LoVo (cell line): ENCODE data around the gene KNOP1.

Source experiments
- DNase-seq: peaks from one replicate; pipeline ENCODE4 v3.0.0-alpha.2; 2016; ENCODE audit warnings: low spot score

KNOP1 gene

DNA sequence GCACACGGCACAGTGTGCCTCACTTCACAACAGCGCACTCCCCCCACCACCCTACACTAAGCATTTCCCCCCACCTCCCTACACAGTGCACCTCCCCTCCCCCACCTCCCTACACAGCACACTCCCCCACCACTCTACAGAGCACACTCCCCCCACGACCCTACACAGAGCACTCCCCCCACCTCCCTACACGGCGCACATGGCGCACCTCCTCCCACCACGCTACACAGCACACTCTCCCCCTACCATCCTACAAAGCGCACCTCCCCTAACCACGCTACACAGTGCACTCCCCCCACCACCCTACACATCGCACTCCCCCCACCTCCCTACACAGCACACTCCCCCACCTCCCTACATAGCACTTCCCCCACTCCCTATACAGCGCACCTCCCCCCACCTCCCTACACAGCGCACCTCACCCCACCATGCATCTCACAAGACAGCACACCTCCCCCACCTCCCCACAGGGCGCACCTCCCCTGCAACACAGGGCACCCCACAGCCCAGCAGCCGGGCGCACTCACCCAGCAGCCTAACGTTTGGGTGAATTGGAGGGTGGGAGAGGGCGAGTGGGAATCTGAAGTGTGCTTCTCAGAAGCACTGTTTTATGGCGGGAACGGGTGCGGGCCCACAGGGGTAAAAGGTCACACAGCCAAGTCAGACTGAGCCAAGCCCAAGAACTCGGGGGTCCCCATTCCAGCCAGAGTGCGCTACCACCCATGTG lies 10.3 kb downstream of the KNOP1 start:
- DNase-seq: no peak

DNA sequence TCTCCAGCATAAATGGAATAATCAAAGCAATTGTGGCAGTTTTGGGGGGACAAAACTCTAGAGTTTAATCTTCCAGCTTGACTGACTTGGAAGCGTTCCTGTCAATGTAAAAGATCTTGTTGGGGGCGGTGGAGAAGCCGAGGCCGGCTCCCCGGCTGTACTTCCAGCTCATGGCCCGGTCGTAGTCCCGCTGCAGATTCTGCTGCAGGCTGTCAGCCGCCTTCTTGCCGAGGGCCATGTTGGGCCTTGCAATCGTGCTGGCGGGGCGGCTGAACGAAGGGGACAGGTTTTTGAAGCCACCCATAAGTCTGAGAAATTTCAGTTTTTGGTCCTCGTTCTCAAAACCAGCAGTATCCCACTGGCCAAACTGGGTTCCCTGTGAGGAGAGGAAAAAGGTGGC lies 11.2 kb downstream of the KNOP1 start:
- no peak for DNase-seq

GRCh38 chr16:19705843-19706242 lies 12.2 kb downstream of the KNOP1 start:
- no peak for DNase-seq

GRCh38 chr16:19705146-19705501 lies 12.9 kb downstream of the KNOP1 start:
- no peak for DNase-seq

GRCh38 chr16:19704321-19705145 lies 13.5 kb downstream of the KNOP1 start:
- DNase-seq: no peak

- DNase-seq: no peak
Observed at GRCh38 chr16:19703172-19703889, 14.7 kb downstream of the KNOP1 start.

DNA sequence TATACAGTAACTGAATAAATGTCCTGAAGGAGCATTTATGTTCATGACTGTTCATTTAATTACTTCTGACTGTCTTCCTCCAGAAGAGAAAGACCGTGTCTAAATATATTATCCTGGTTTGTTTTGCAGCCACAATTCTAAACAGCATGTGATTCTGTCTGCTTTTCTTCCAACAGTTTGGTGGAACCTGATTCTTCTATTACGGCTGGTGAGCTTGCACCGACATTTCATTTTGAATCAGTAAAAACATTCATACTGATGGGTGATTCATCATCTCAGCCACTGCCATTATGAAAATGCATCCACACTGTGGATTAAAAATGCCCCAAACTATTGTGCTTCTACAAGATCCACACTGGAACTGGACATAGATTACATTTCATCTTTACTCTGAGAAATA lies 16.9 kb downstream of the KNOP1 start:
- DNase-seq: no peak

- peak; percentile 29 for DNase-seq
Observed at GRCh38 chr16:19700319-19700781, 17.7 kb downstream of the KNOP1 start.

GRCh38 chr16:19699472-19699871 lies 18.6 kb downstream of the KNOP1 start:
- DNase-seq: no peak

GRCh38 chr16:19698480-19699465 lies 19.3 kb downstream of the KNOP1 start:
- DNase-seq: no peak

- DNase-seq: no peak
Observed at GRCh38 chr16:19697756-19698318, 20.2 kb downstream of the KNOP1 start.

GRCh38 chr16:19696961-19697360 lies 21.1 kb downstream of the KNOP1 start:
- no peak for DNase-seq

DNA sequence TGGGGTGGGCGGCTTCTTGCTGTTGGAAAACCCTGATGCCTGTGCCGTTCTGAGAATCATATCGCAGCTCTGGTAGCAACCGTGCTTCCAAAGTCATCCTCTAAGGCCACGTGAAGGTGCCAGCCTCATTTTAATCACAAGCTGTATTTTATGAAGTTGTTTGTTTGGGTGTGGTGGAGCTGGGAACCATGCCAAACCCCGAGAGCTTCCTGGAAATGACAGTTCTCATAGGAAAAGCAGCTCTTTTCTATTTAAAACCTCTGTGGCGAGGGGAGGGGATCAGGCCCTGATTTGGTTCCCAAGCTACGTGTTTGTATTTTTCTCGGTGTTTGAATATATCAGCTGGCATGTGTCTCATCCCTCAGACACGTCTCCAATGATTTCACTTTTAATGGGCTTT lies 21.7 kb downstream of the KNOP1 start:
- peak; percentile 82 for DNase-seq

DNA sequence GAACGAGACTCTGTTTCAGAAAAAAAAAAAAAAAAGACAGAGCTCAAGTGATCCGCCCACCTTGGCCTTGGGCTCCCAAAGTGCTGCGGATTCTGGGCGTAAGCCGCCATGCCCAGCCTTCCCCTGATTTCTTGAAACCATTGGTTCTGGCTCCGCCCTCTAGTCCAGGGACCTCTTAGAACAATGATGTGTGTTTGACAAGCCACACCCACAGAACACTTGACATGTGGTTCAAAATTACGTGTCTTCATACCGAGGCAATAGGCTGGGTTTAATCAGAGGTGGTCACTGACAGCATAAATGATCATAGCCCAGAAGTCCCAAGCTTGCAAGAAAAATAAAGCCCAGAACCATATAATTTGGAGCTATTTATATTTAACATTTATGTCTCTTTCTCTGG lies 23.0 kb downstream of the KNOP1 start:
- DNase-seq: no peak

GRCh38 chr16:19691161-19691711 lies 26.8 kb downstream of the KNOP1 start:
- DNase-seq: no peak

- DNase-seq: no peak
Observed at GRCh38 chr16:19690196-19690595, 27.8 kb downstream of the KNOP1 start.

- no peak for DNase-seq
Observed at GRCh38 chr16:19689342-19689741, 28.7 kb downstream of the KNOP1 start.

- DNase-seq: no peak
Observed at GRCh38 chr16:19688396-19689024, 29.5 kb downstream of the KNOP1 start.

GRCh38 chr16:19687279-19687678 lies 30.7 kb downstream of the KNOP1 start:
- no peak for DNase-seq

DNA sequence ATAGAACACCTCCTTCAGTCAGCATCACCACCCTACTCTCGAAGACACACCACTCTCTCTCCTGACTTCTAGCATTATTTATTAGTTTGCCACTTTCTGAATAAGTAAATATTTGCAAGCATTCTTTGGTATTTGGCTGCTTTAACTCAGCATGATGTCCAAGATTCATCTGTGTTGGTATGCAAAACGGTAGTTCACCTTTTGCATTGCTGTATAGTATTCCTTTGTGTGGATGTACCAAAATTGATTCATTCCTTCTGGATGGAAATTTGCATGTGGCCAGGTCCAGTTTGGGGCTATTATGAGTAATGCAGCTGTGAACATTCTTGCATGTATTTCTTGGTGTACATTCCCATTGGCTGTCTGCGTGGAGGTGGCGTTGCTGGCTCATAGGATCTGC lies 32.9 kb downstream of the KNOP1 start:
- no peak for DNase-seq
